BJ (cell line): ENCODE results near the gene GPBP1L1. TPM values are rescaled to one million over a fixed set of nuclear protein-coding genes. Genes with fewer than 3 reads are reported as not detected.
"Not testable (repeated sequence)": the region's sequence is repeated elsewhere in the genome, so short reads cannot be mapped to it uniquely, and the experiment has no call there.

Source experiments
- CTCF ChIA-PET: fragments of 350-600 bp; formaldehyde crosslinking; extraction: SDS; loops from one replicate; lab custom pipeline; 2021; ENCODE audit warnings: antibody characterized with exemption, inconsistent platforms; lab: Yijun Ruan, JAX
- POLR2A ChIA-PET: fragments of 300-600 bp; sonication (Branson Sonifier 250); formaldehyde crosslinking; extraction: SDS; loops from one replicate; lab custom pipeline; 2021; ENCODE audit warnings: antibody characterized with exemption; lab: Charles Lee
- DNase-seq: peaks from one replicate; pipeline ENCODE4 v3.0.0-alpha.2; 2011; ENCODE audit warnings: low read depth
- H3K27me3 ChIP-seq: 2 replicates; pipeline ENCODE4 v1.6.0; 2011; ENCODE audit warnings: low read length; ENCODE audit not compliant: control insufficient read depth, insufficient read depth
- H3K36me3 ChIP-seq: 2 replicates; pipeline ENCODE4 v1.5.1; 2011; ENCODE audit warnings: low read length; ENCODE audit not compliant: control insufficient read depth, insufficient read depth
- H3K4me3 ChIP-seq: 2 replicates; pipeline ENCODE4 v1.5.1; 2011; ENCODE audit warnings: low read depth, mild to moderate bottlenecking, control low read depth, low read length
- polyA plus RNA-seq: library from polyadenylated mRNA; depleted of rRNA; stranded (reverse); fragments of >200 nt; gene quantifications from 2 replicates; pipeline ENCODE4 v1.2.3, GENCODE V29; 2011
- TF ChIP-seq, protein P1 (sequence below): IDR thresholded peaks from 2 replicates; pipeline ENCODE4 v1.5.1; 2011; ENCODE audit warnings: low read depth, mild to moderate bottlenecking, control low read depth, inconsistent platforms, low read length, moderate library complexity; ENCODE audit not compliant: insufficient read depth

GPBP1L1 gene
- polyA plus RNA-seq, 1 experiment, result 42.8 TPM

DNA sequence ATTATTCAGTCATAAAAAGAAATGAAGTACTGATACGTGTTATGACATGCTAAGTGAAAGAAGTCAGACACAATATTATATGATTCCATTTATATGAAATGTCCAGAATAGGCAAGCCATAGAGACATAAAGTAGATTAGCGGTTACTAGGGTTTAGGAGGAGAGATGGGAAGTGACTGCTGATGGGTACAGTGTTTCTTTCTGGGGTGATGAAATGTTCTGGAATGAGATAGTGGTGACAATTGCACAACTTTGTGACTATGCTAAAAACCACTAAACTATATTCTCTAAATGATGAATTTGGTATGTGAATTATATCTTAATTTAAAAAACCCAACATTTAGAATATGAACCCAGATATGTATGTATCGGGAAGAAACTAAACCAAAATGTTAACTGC, 36.5 kb upstream of the GPBP1L1 start:
- Histone ChIP-seq H3K27me3 (no peaks in the 10 kb centered on the region), H3K36me3 (peaks cover 1% of the 10 kb centered on the region; the same call in 1 of the 2 replicates), H3K4me3 (no peak overlapping the region)
- CTCF ChIA-PET, result no interaction called here
- TF ChIP-seq, protein P1, sequence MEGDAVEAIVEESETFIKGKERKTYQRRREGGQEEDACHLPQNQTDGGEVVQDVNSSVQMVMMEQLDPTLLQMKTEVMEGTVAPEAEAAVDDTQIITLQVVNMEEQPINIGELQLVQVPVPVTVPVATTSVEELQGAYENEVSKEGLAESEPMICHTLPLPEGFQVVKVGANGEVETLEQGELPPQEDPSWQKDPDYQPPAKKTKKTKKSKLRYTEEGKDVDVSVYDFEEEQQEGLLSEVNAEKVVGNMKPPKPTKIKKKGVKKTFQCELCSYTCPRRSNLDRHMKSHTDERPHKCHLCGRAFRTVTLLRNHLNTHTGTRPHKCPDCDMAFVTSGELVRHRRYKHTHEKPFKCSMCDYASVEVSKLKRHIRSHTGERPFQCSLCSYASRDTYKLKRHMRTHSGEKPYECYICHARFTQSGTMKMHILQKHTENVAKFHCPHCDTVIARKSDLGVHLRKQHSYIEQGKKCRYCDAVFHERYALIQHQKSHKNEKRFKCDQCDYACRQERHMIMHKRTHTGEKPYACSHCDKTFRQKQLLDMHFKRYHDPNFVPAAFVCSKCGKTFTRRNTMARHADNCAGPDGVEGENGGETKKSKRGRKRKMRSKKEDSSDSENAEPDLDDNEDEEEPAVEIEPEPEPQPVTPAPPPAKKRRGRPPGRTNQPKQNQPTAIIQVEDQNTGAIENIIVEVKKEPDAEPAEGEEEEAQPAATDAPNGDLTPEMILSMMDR, result no peak
- POLR2A ChIA-PET, result no interaction called here
- DNase-seq, result no peak

DNA sequence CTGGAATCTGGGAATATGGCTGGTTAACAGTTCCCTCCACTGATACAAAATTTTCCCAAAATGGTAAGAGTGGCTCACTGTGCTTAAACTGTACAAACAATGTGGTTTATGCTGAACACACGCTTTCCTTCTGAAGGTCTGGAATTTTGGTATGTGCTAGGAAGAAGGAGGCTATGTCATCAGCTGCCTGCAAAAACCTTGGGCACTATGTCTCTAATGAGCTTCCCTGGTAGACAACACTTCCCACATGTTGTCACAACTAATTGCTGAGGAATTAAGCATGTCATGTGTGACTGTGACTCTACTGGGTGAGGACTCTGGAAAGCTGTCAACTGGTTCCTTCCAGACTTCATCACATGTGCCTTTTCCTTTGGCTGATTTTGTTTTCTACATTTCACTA, 34.9 kb upstream of the GPBP1L1 start:
- TF ChIP-seq, protein P1, result no peak
- Histone ChIP-seq H3K27me3 (no peaks in the 10 kb centered on the region), H3K4me3 (no peak overlapping the region), H3K36me3 (0 out of 2 replicates have a peak, but pooled peaks cover 1% of the 10 kb centered on the region)
- ChIA-PET CTCF (interaction anchor here (0.6 kb wide), 1 partner anchor 72 kb away, joined by 3 read pairs; no protein-coding TSS in a partner anchor), POLR2A (no interaction called here)
- DNase-seq, result peak; percentile 45

DNA sequence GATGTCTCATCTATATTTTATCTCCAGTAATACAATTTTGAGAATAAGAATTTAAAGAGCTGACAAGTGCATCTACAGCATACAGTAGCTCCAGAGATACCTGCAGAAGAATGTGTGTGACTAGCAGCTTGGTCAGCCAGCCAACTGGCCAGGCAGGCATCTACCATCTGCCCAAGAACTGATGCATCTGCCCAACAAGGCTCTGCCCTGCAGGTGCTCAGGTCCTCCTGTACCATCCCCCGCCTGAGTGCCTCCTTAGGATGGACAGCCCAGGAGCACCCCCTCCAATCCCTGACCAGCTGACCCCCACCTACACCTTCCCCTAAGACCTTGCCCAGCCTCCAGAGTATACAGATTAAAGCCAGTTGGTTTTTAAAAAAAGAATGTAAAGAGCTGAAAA, 32.0 kb upstream of the GPBP1L1 start:
- ChIA-PET POLR2A (interaction anchor here (1.0 kb wide), 1 partner anchor 32 kb away, joined by 6 read pairs; the partner anchor contains the start of gene GPBP1L1), CTCF (interaction anchor here (0.9 kb wide), 1 partner anchor 146 kb away, joined by 3 read pairs; no protein-coding TSS in a partner anchor)
- H3K27me3 ChIP-seq, result no peaks in the 10 kb centered on the region
- no peak for DNase-seq
- TF ChIP-seq, protein P1, result no peak
- 0 out of 2 replicates have a peak, but pooled peaks cover 1% of the 10 kb centered on the region for H3K36me3 ChIP-seq
- H3K4me3 ChIP-seq, result no peak overlapping the region

DNA sequence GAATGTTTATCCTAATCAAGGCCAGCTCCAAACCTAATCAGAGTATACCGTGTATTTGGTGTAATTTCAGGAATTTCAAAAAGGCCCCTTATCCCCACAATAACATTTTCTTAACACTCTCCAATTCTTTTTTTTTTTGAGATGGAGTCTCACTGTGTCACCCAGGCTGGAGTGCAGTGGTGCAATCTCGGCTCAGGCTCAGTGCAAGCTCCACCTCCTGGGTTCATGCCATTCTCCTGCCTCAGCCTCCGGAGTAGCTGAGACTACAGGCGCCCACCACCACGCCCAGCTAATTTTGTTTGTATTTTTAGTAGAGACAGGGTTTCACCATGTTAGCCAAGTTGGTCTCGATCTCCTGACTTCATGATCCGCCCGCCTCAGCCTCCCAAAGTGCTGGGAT, 31.1 kb upstream of the GPBP1L1 start:
- H3K27me3 ChIP-seq, DNase-seq, H3K36me3 ChIP-seq, CTCF ChIA-PET, H3K4me3 ChIP-seq, POLR2A ChIA-PET: not testable (repeated sequence)

DNA sequence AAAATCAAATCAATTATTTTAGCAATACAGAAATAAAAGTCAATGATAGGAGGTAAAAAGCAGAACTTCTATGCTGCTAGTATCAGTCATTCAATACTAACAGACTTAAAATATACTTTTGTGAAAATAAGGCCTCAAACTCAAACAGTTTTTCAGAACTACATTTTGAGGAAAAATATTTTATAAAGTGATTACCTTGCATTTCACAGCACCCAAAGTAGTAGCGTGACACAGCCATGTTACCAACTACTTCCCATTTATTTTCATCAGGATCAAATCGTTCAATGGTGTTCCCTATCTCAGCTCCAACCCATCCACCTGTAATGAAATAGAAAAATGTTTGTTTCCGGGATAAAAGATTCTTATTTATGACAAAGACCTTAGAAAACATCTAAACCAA, 30.4 kb upstream of the GPBP1L1 start:
- TF ChIP-seq, protein P1, result no peak
- DNase-seq, result no peak
- no peaks in the 10 kb centered on the region for H3K27me3 ChIP-seq
- H3K36me3 ChIP-seq, result peaks cover 3% of the 10 kb centered on the region
- POLR2A ChIA-PET, result no interaction called here
- CTCF ChIA-PET, result no interaction called here
- H3K4me3 ChIP-seq, result no peak overlapping the region

DNA sequence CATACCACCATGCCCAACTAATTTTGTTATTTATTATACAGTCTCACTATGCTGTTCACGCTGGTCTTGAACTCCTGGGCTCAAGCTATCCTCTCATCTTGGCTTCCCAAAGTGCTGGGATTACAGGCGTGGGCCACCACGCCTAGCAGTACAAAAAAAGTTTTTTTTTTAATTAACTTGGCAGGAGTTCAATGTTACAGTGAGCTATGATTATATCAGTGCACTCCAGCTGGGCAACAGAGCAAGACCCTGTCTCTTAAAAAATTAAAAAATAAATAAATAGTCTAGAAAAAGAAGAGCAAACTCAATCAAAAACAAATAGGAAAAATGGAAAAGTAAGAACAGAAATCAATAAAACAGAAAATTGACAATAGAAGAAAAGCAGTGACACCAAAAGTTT, 27.4 kb upstream of the GPBP1L1 start:
- Histone ChIP-seq H3K4me3 (no peak overlapping the region), H3K36me3 (peaks cover 3% of the 10 kb centered on the region), H3K27me3 (no peaks in the 10 kb centered on the region)
- DNase-seq, result no peak
- TF ChIP-seq, protein P1, result no peak
- POLR2A ChIA-PET, result no interaction called here
- CTCF ChIA-PET, result no interaction called here
